WTC11 (cell line): ENCODE measurements around the gene VPS33B. TPM values are rescaled to one million over a fixed set of nuclear protein-coding genes. Genes with fewer than 3 reads are reported as not detected.
"Not testable (repeated sequence)": the region's sequence is repeated elsewhere in the genome, so short reads cannot be mapped to it uniquely, and the experiment has no call there.

ENCODE experiments used
- ATAC-seq: fragments of 200-7000 bp; cut with Tn5 transposase; 2 replicates; pipeline ENCODE4 v1.10.0; 2021; ENCODE audit warnings: mild to moderate bottlenecking, moderate library complexity
- CTCF ChIA-PET: fragments of 300-600 bp; sonication (Branson Sonifier 250); formaldehyde crosslinking; loops from one replicate; lab custom pipeline; 2021; ENCODE audit warnings: antibody characterized with exemption; lab: Charles Lee
- POLR2A ChIA-PET: fragments of 350-600 bp; sonication (Branson Sonifier 250); formaldehyde crosslinking; loops from one replicate; lab custom pipeline; 2021; ENCODE audit warnings: antibody characterized with exemption; lab: Charles Lee
- DNase-seq: peaks from one replicate; pipeline ENCODE4 v3.0.0; 2021; ENCODE audit warnings: low spot score
- H3K27ac Mint-ChIP-seq: 2 replicates; pipeline ENCODE4 v1.8.0; 2021; ENCODE audit warnings: mixed read lengths
- H3K27me3 Mint-ChIP-seq: 2 replicates; pipeline ENCODE4 v1.8.0; 2021; ENCODE audit warnings: low read depth, mild to moderate bottlenecking, moderate library complexity, mixed read lengths
- H3K36me3 Mint-ChIP-seq: 2 replicates; pipeline ENCODE4 v1.8.0; 2021; ENCODE audit warnings: mixed read lengths
- H3K4me1 Mint-ChIP-seq: 2 replicates; pipeline ENCODE4 v1.8.0; 2022; ENCODE audit warnings: mixed read lengths
- H3K4me3 Mint-ChIP-seq: 2 replicates; pipeline ENCODE4 v1.8.0; 2021; ENCODE audit warnings: mild to moderate bottlenecking, moderate library complexity, mixed read lengths
- H3K9me3 Mint-ChIP-seq: 2 replicates; pipeline ENCODE4 v1.8.0; 2021; ENCODE audit warnings: mixed read lengths
- CREM ChIP-seq: sonication (generic); formaldehyde crosslinking; IDR thresholded peaks from 2 replicates; pipeline ENCODE4 v1.8.1; 2022; ENCODE audit warnings: mild to moderate bottlenecking, missing genetic modification reagents, moderate library complexity
- GABPB1 ChIP-seq: sonication (generic); formaldehyde crosslinking; IDR thresholded peaks from 2 replicates; pipeline ENCODE4 v1.8.1; 2023; ENCODE audit warnings: mild to moderate bottlenecking, missing genetic modification reagents
- GRHL2 ChIP-seq: fragments of 250-450 bp; sonication (Bioruptor Pico); IDR thresholded peaks from 2 replicates; pipeline ENCODE4 v1.8.0; 2022; ENCODE audit warnings: mild to moderate bottlenecking, moderate library complexity; ENCODE audit not compliant: insufficient replicate concordance, severe bottlenecking
- GTF2I ChIP-seq: fragments of 250-450 bp; sonication (Bioruptor Pico); conservative IDR thresholded peaks from 2 replicates; pipeline ENCODE4 v1.4.0; 2021; ENCODE audit warnings: mild to moderate bottlenecking
- IRF2 ChIP-seq: sonication (generic); formaldehyde crosslinking; IDR thresholded peaks from 2 replicates; pipeline ENCODE4 v1.8.0; 2022; ENCODE audit warnings: low read depth, missing genetic modification reagents, borderline replicate concordance
- NFYB ChIP-seq: sonication (generic); formaldehyde crosslinking; conservative IDR thresholded peaks from 2 replicates; pipeline ENCODE4 v1.8.0; 2022; ENCODE audit warnings: low read depth, missing genetic modification reagents
- NR1H2 ChIP-seq: sonication (generic); formaldehyde crosslinking; IDR thresholded peaks from 2 replicates; pipeline ENCODE4 v1.9.0; 2021; ENCODE audit warnings: mild to moderate bottlenecking, moderate library complexity, missing genetic modification reagents
- SMAD4 ChIP-seq: sonication (generic); formaldehyde crosslinking; IDR thresholded peaks from 2 replicates; pipeline ENCODE4 v1.8.0; 2022; ENCODE audit warnings: mild to moderate bottlenecking, missing genetic modification reagents
- SP1 ChIP-seq: sonication (generic); formaldehyde crosslinking; conservative IDR thresholded peaks from 2 replicates; pipeline ENCODE4 v1.8.1; 2022; ENCODE audit warnings: missing genetic modification reagents
- TEAD1 ChIP-seq: sonication (generic); formaldehyde crosslinking; IDR thresholded peaks from 2 replicates; pipeline ENCODE4 v1.8.0; 2022; ENCODE audit warnings: mild to moderate bottlenecking, missing genetic modification reagents
- ZNF138 ChIP-seq: sonication (generic); formaldehyde crosslinking; conservative IDR thresholded peaks from 2 replicates; pipeline ENCODE4 v1.8.1; 2022; ENCODE audit warnings: mild to moderate bottlenecking, moderate library complexity, missing genetic modification reagents
- ZNF263 ChIP-seq: sonication (generic); formaldehyde crosslinking; IDR thresholded peaks from 2 replicates; pipeline ENCODE4 v1.8.1; 2022; ENCODE audit warnings: low read depth, mild to moderate bottlenecking, moderate library complexity, missing genetic modification reagents
- ZNF317 ChIP-seq: sonication (generic); formaldehyde crosslinking; IDR thresholded peaks from 2 replicates; pipeline ENCODE4 v1.8.1; 2023; ENCODE audit warnings: low read depth, mild to moderate bottlenecking, moderate library complexity, missing genetic modification reagents, borderline replicate concordance
- total RNA-seq: library from RNA; stranded (reverse); gene quantifications from 3 replicates; pipeline ENCODE4 v1.2.3, GENCODE V29; 2021
- TF ChIP-seq, protein P1 (sequence below): sonication (generic); formaldehyde crosslinking; IDR thresholded peaks from 2 replicates; pipeline ENCODE4 v1.8.0; 2022; ENCODE audit warnings: mild to moderate bottlenecking, missing genetic modification reagents
- TF ChIP-seq, protein P2 (sequence below): sonication (generic); formaldehyde crosslinking; IDR thresholded peaks from 2 replicates; pipeline ENCODE4 v1.8.0; 2023; ENCODE audit warnings: missing genetic modification reagents
- TF ChIP-seq, protein P3 (sequence below): sonication (generic); formaldehyde crosslinking; conservative IDR thresholded peaks from 2 replicates; pipeline ENCODE4 v1.8.1; 2023; ENCODE audit warnings: mild to moderate bottlenecking, low read depth, missing genetic modification reagents, moderate library complexity
- TF ChIP-seq, protein P4 (sequence below): sonication (generic); formaldehyde crosslinking; IDR thresholded peaks from 2 replicates; pipeline ENCODE4 v1.8.1; 2023; ENCODE audit warnings: mild to moderate bottlenecking, missing genetic modification reagents, moderate library complexity
- TF ChIP-seq, protein P5 (sequence below): sonication (generic); formaldehyde crosslinking; IDR thresholded peaks from 2 replicates; pipeline ENCODE4 v1.8.0; 2022; ENCODE audit warnings: mild to moderate bottlenecking, missing genetic modification reagents
- TF ChIP-seq, protein P6 (sequence below): sonication (generic); formaldehyde crosslinking; conservative IDR thresholded peaks from 2 replicates; pipeline ENCODE4 v1.8.1; 2022; ENCODE audit warnings: mild to moderate bottlenecking, missing genetic modification reagents

The VPS33B gene
- total RNA-seq, 1 experiment from 2014 or later, result 21.1 TPM

DNA sequence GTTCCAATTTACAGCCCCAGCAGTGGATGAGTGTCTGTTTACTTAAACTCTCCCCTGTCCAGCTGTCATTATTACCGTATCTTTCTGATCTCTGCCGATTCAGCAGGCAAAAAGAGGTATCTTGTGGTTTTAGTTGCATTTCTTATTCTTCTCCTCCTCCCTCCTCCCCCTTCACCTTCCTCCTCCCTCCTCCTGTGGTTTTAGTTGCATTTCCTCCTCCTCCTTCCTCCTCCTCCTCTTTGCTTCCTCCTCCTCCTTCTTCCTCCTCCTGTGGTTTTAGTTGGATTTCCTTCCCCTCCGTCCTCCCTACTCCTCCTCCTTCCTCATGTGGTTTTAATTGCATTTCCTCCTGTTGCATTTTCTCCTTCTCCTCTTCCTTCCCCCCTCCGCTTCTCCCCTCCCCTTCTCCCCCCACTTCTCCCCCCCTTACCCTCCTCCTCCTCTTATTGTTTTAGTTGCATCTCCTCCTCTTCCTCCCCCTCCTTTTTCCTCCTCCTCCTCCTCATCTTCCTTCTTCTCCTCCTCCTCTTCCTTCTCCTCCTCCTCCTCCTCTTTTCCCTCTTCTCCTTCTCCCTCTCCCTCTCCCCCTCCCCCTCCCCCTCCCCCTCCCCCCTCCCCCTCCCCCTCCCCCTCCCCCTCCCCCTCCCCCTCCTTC lies 25.3 kb upstream of the VPS33B start:
- TF ChIP-seq ZNF317 (CRISPR knock-in tag), result no peak
- TF ChIP-seq SP1 (CRISPR knock-in tag), result no peak
- no peak for TF ChIP-seq IRF2 (CRISPR knock-in tag)
- no peak for TF ChIP-seq GTF2I (CRISPR knock-in tag)
- TF ChIP-seq, protein P1, sequence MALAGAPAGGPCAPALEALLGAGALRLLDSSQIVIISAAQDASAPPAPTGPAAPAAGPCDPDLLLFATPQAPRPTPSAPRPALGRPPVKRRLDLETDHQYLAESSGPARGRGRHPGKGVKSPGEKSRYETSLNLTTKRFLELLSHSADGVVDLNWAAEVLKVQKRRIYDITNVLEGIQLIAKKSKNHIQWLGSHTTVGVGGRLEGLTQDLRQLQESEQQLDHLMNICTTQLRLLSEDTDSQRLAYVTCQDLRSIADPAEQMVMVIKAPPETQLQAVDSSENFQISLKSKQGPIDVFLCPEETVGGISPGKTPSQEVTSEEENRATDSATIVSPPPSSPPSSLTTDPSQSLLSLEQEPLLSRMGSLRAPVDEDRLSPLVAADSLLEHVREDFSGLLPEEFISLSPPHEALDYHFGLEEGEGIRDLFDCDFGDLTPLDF, result no peak
- TF ChIP-seq, protein P2, sequence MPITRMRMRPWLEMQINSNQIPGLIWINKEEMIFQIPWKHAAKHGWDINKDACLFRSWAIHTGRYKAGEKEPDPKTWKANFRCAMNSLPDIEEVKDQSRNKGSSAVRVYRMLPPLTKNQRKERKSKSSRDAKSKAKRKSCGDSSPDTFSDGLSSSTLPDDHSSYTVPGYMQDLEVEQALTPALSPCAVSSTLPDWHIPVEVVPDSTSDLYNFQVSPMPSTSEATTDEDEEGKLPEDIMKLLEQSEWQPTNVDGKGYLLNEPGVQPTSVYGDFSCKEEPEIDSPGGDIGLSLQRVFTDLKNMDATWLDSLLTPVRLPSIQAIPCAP (CRISPR knock-in tag), result no peak
- TF ChIP-seq GRHL2 (CRISPR knock-in tag), result no peak
- TF ChIP-seq, protein P3, sequence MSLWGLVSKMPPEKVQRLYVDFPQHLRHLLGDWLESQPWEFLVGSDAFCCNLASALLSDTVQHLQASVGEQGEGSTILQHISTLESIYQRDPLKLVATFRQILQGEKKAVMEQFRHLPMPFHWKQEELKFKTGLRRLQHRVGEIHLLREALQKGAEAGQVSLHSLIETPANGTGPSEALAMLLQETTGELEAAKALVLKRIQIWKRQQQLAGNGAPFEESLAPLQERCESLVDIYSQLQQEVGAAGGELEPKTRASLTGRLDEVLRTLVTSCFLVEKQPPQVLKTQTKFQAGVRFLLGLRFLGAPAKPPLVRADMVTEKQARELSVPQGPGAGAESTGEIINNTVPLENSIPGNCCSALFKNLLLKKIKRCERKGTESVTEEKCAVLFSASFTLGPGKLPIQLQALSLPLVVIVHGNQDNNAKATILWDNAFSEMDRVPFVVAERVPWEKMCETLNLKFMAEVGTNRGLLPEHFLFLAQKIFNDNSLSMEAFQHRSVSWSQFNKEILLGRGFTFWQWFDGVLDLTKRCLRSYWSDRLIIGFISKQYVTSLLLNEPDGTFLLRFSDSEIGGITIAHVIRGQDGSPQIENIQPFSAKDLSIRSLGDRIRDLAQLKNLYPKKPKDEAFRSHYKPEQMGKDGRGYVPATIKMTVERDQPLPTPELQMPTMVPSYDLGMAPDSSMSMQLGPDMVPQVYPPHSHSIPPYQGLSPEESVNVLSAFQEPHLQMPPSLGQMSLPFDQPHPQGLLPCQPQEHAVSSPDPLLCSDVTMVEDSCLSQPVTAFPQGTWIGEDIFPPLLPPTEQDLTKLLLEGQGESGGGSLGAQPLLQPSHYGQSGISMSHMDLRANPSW, result no peak
- no peak for TF ChIP-seq NR1H2 (CRISPR knock-in tag)
- no peak for TF ChIP-seq NFYB
- no peak for TF ChIP-seq ZNF138
- TF ChIP-seq ZNF263 (CRISPR knock-in tag), result no peak
- TF ChIP-seq, protein P4, sequence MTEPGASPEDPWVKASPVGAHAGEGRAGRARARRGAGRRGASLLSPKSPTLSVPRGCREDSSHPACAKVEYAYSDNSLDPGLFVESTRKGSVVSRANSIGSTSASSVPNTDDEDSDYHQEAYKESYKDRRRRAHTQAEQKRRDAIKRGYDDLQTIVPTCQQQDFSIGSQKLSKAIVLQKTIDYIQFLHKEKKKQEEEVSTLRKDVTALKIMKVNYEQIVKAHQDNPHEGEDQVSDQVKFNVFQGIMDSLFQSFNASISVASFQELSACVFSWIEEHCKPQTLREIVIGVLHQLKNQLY (CRISPR knock-in tag), result no peak
- TF ChIP-seq, protein P5, sequence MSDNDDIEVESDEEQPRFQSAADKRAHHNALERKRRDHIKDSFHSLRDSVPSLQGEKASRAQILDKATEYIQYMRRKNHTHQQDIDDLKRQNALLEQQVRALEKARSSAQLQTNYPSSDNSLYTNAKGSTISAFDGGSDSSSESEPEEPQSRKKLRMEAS (CRISPR knock-in tag), result no peak
- TF ChIP-seq GABPB1 (CRISPR knock-in tag), result no peak
- no peak for TF ChIP-seq CREM (CRISPR knock-in tag)
- TF ChIP-seq TEAD1 (CRISPR knock-in tag), result no peak
- TF ChIP-seq, protein P6, sequence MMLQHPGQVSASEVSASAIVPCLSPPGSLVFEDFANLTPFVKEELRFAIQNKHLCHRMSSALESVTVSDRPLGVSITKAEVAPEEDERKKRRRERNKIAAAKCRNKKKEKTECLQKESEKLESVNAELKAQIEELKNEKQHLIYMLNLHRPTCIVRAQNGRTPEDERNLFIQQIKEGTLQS (CRISPR knock-in tag), result no peak
- no peak for TF ChIP-seq SMAD4 (CRISPR knock-in tag)
- TF ChIP-seq, all 79 proteins: peak for 0
- CTCF ChIA-PET, result interaction anchor here (1.2 kb wide), 1 partner anchor 221 kb away, joined by 3 read pairs; no protein-coding TSS in a partner anchor

DNA sequence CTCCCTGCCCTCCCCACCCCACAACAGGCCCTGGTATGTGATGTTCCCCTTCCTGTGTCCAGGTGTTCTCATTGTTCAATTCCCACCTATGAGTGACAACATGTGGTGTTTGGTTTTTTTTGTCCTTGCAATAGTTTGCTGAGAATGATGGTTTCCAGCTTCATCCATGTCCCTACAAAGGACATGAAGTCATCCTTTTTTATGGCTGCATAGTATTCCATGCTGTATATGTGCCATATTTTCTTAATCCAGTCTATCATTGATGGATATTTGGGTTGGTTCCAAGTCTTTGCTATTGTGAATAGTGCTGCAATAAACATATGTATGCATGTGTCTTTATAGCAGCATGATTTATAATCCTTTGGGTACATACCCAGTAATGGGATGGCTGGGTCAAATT lies 23.7 kb upstream of the VPS33B start:
- H3K36me3 Mint-ChIP-seq, H3K4me1 Mint-ChIP-seq, H3K27ac Mint-ChIP-seq, H3K4me3 Mint-ChIP-seq, DNase-seq, H3K27me3 Mint-ChIP-seq, ATAC-seq, POLR2A ChIA-PET, H3K9me3 Mint-ChIP-seq: not testable (repeated sequence)
- CTCF ChIA-PET, result interaction anchor here (1.7 kb wide), 1 partner anchor 212 kb away, joined by 4 read pairs; no protein-coding TSS in a partner anchor

More for the DNA sequence above, 25.3 kb upstream of the VPS33B start:
- H3K4me3 Mint-ChIP-seq, result no peak overlapping the region
- POLR2A ChIA-PET, result no interaction called here
- H3K9me3 Mint-ChIP-seq, result no peaks in the 10 kb centered on the region
- no peak for DNase-seq
- no peaks in the 10 kb centered on the region; the same call in 1 of the 2 replicates for H3K27me3 Mint-ChIP-seq
- H3K4me1 Mint-ChIP-seq, result 0 out of 2 replicates have a peak, but pooled peaks cover 2% of the 10 kb centered on the region
- ATAC-seq, result no peak
- no peak overlapping the region for H3K27ac Mint-ChIP-seq
- no peaks in the 10 kb centered on the region for H3K36me3 Mint-ChIP-seq
